Lower lobe of right lung (tissue), 2 donors: ENCODE results near the gene RASA3. TPM values are rescaled to one million over a fixed set of nuclear protein-coding genes. Genes with fewer than 3 reads are reported as not detected.
A peak's percentile ranks its signal among the peaks of the same experiment; 100 is the strongest.

Experiments used
- ATAC-seq, 2 donors: fragments of 200-7000 bp; cut with Tn5 transposase; one replicate each; pipeline ENCODE4 v1.9.1; 2020 to 2022; ENCODE audit warnings: mild to moderate bottlenecking in 2 of 2, moderate library complexity in 2 of 2
- DNase-seq: peaks from one replicate; pipeline ENCODE4 v3.0.0-alpha.2; 2020
- H3K27ac ChIP-seq: fragments of 200-600 bp; one replicate; pipeline ENCODE4 v1.8.0; 2022
- H3K27me3 ChIP-seq: fragments of 200-600 bp; one replicate; pipeline ENCODE4 v1.8.0; 2022; ENCODE audit warnings: low read depth
- H3K36me3 ChIP-seq: fragments of 200-600 bp; one replicate; pipeline ENCODE4 v1.8.0; 2022; ENCODE audit warnings: mild to moderate bottlenecking
- H3K4me1 ChIP-seq: fragments of 200-600 bp; one replicate; pipeline ENCODE4 v1.8.0; 2022
- H3K4me3 ChIP-seq: fragments of 200-600 bp; one replicate; pipeline ENCODE4 v1.8.0; 2022; ENCODE audit warnings: mild to moderate bottlenecking
- H3K9me3 ChIP-seq: fragments of 200-600 bp; one replicate; pipeline ENCODE4 v1.8.0; 2022
- intact Hi-C: fragments of 100-400 bp; cut with DNase I; formaldehyde crosslinking; loops from one replicate; pipeline ENCODE4 v1.11.0; 2022
- total RNA-seq: library from RNA; stranded (reverse); fragmentation: NEBNext Ultra II Directional; extraction: Animal tissue kit (Norgen Biotek cat#: 25700); gene quantifications from one replicate; pipeline ENCODE4 v1.2.1, GENCODE V29; 2021
- TF ChIP-seq, protein P1 (sequence below): fragments of 200-600 bp; IDR thresholded peaks from one replicate; pipeline ENCODE4 v1.8.0; 2022; ENCODE audit warnings: antibody characterized with exemption, mild to moderate bottlenecking
- donor health status: DM: no; HTN: yes; CAD: no; lungs with severe emphysema.

RASA3 gene
- total RNA-seq, 1 donor from 2014 or later: 19.1 TPM

DNA sequence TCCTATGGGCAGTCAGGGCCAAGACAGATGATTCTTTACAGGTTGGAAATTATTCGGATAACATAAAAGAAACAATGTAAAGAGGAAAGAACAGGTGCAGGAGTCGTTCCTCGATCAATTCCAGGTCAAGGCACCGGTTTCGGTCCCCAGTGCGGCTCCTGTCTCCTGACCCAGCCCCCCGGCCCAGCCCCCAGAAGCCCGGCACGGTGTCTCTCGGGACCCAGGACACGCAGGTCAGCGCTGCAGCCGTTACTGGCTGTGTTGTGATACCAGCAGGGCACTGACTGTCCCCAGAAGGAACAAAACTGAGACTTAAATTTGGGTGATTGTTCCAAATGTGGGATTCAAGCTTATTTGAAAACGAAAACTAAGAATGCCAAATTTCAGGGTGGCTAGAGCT is 8.5 kb downstream of the RASA3 start:
- intact Hi-C loops: no loop called here
- Histone ChIP-seq H3K4me1 (peaks cover 60% of the 10 kb centered on the region), H3K9me3 (no peaks in the 10 kb centered on the region), H3K27me3 (no peaks in the 10 kb centered on the region), H3K36me3 (no peaks in the 10 kb centered on the region), H3K4me3 (no peak overlapping the region), H3K27ac (no peak overlapping the region)
- ATAC-seq (no peak), DNase-seq (no peak)
- TF ChIP-seq, protein P1, sequence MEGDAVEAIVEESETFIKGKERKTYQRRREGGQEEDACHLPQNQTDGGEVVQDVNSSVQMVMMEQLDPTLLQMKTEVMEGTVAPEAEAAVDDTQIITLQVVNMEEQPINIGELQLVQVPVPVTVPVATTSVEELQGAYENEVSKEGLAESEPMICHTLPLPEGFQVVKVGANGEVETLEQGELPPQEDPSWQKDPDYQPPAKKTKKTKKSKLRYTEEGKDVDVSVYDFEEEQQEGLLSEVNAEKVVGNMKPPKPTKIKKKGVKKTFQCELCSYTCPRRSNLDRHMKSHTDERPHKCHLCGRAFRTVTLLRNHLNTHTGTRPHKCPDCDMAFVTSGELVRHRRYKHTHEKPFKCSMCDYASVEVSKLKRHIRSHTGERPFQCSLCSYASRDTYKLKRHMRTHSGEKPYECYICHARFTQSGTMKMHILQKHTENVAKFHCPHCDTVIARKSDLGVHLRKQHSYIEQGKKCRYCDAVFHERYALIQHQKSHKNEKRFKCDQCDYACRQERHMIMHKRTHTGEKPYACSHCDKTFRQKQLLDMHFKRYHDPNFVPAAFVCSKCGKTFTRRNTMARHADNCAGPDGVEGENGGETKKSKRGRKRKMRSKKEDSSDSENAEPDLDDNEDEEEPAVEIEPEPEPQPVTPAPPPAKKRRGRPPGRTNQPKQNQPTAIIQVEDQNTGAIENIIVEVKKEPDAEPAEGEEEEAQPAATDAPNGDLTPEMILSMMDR: no peak

DNA sequence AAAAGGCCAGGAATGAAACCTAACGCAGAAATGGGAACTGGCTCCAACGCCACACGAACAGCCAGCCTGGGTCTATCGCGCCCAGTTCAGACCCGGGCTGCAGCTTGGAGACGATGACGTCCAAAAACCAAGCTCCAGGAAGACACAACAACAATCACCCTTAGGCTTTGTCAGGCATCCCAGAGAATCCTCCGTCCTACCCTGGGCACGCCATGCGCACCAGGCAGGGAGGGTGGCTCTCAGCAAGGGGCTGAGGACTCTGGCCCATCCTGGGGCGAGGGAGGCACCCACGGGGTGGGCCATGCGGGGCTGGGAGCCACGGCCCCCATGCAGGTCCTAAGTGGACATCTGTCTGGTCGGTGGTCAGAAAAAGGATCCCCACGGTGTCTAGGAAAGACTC is 9.0 kb downstream of the RASA3 start:
- H3K27me3 ChIP-seq: no peaks in the 10 kb centered on the region
- H3K36me3 ChIP-seq: no peaks in the 10 kb centered on the region
- ATAC-seq (no peak), DNase-seq (no peak)
- H3K4me1 ChIP-seq: peaks cover 59% of the 10 kb centered on the region
- H3K4me3 ChIP-seq: no peak overlapping the region
- H3K9me3 ChIP-seq: no peaks in the 10 kb centered on the region
- TF ChIP-seq, protein P1: no peak
- H3K27ac ChIP-seq: peak overlapping the region; percentile 41
- intact Hi-C loops: no loop called here

DNA sequence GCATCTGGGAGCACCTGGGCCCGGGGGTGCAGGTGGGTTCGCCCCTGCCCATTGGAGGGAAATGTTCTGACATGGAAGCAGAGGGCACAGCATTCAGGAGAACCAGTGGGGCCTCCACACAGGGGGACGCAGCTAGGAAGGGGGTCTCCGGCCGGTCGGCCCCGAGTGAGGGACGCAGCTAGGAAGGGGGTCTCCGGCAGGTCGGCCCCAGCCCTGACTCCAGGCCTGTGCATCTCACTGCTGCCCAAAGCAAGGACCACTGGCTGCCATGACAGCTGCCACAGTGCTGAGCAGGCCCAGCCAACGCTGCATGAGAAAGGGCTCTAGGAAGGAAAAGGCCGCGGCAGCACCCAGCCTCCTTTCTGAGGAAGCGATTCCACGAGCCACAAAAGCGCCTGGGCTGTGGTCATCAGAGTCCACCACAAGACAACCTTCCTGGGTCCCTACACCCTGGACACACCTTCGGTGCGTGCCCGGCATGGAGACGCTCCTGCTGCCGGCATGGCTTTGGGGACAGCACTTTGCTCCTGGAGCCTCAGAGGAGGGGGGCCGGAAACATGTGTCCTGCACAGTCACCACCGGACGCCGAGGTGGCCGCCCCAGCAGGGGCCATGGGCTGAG is 9.7 kb downstream of the RASA3 start:
- TF ChIP-seq, protein P1: no peak
- Histone ChIP-seq H3K4me1 (peaks cover 58% of the 10 kb centered on the region), H3K27ac (peak overlapping the region; percentile 41), H3K4me3 (no peak overlapping the region), H3K36me3 (no peaks in the 10 kb centered on the region), H3K9me3 (no peaks in the 10 kb centered on the region), H3K27me3 (no peaks in the 10 kb centered on the region)
- ATAC-seq: no peak
- DNase-seq: peak; percentile 44
- intact Hi-C loops: no loop called here

DNA sequence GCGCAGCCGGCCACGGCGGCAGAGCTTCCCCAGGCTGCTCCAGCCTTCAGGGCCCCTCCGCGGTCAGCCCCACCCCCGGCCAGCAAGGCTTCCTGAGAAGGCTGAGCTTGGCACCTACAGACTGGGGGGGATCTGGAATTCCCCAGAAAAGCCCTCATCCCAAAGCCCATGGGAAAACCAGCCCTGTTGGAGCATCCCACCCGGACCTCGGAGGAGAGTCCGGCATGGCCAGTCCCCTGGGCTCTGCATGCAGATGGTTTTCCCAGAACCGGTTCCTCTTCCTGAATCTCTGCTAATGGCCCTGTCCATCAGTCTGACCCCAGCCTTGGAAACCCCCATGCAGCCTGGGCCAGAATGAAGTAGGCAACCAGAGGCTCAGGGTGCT is 10.3 kb downstream of the RASA3 start:
- TF ChIP-seq, protein P1: no peak
- Histone ChIP-seq H3K4me3 (no peak overlapping the region), H3K9me3 (no peaks in the 10 kb centered on the region), H3K4me1 (peaks cover 53% of the 10 kb centered on the region), H3K27ac (no peak overlapping the region), H3K36me3 (no peaks in the 10 kb centered on the region), H3K27me3 (no peaks in the 10 kb centered on the region)
- no peak for ATAC-seq
- intact Hi-C loops: no loop called here
- no peak for DNase-seq

DNA sequence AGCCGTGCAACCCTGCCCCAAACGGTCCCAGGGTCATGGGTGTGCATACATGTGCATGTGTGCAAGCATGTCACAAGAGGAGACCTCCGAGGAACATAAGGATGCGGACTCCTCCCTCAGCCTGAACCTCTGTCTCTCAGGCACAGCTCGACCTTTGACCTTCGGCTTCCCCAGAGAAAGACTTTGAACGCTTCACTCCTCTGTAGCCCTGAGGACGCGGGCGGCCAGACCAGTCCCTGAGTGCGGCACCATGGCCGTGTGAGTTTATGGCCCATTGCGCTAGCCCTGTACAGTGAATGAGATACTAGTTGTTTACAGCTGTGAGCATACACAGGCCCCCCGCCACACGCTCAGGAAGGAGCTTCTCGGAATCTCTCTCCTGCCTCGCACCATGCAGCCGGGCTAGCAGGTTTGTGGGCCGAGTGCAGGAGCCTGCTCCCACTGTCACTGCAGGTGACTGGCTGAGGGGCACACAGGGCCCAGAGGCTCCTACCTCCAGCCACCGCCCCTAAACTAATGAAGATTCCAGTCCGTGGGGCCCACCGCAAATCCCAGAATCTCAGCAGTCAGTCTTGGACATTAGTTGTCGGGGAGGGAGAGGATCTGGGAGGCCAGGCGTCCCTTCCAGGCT is 10.8 kb downstream of the RASA3 start:
- Histone ChIP-seq H3K27ac (no peak overlapping the region), H3K4me1 (peaks cover 48% of the 10 kb centered on the region), H3K4me3 (no peak overlapping the region), H3K36me3 (no peaks in the 10 kb centered on the region), H3K27me3 (no peaks in the 10 kb centered on the region), H3K9me3 (no peaks in the 10 kb centered on the region)
- peak in 1 of 2 donors; percentile 8 for ATAC-seq
- DNase-seq: no peak
- TF ChIP-seq, protein P1: no peak
- intact Hi-C loops: no loop called here
